ENCODE data around the gene ATP4B. TPM values are rescaled to one million over a fixed set of nuclear protein-coding genes. Genes with fewer than 3 reads are reported as not detected.

Gene ATP4B
- total RNA-seq, 2 donors from 2014 or later: not detected

GRCh38 chr13:113658836-113659235, 838 bp upstream of the ATP4B start:
- no peak for DNase-seq
- ATAC-seq: no peak
- intact Hi-C loops (cut with DNase I): no loop called here

- ATAC-seq: no peak
- intact Hi-C loops (cut with DNase I): no loop called here
Measured at GRCh38 chr13:113656831-113657671, 947 bp downstream of the ATP4B start.

GRCh38 chr13:113656003-113656588, 1.9 kb downstream of the ATP4B start:
- intact Hi-C loops (cut with DNase I): no loop called here
- DNase-seq: no peak
- ATAC-seq: no peak

More at GRCh38 chr13:113656831-113657671, 947 bp downstream of the ATP4B start:
- DNase-seq: no peak

GRCh38 chr13:113655346-113656002, 2.5 kb downstream of the ATP4B start:
- no peak for ATAC-seq
- intact Hi-C loops (cut with DNase I): no loop called here

GRCh38 chr13:113654591-113655345, 3.2 kb downstream of the ATP4B start:
- ATAC-seq (no peak), DNase-seq (no peak)
- intact Hi-C loops (cut with DNase I): no loop called here

More at GRCh38 chr13:113655346-113656002, 2.5 kb downstream of the ATP4B start:
- no peak for DNase-seq

- no peak for ATAC-seq
- no peak for DNase-seq
- intact Hi-C loops (cut with DNase I): no loop called here
Measured at GRCh38 chr13:113654175-113654560, 3.8 kb downstream of the ATP4B start.

GRCh38 chr13:113653264-113654174, 4.5 kb downstream of the ATP4B start:
- ATAC-seq: no peak
- intact Hi-C loops (cut with DNase I): no loop called here

GRCh38 chr13:113652404-113653263, 5.4 kb downstream of the ATP4B start:
- DNase-seq (no peak), ATAC-seq (no peak)
- intact Hi-C loops (cut with DNase I): no loop called here

More at GRCh38 chr13:113653264-113654174, 4.5 kb downstream of the ATP4B start:
- DNase-seq: no peak

GRCh38 chr13:113651511-113652403, 6.2 kb downstream of the ATP4B start:
- DNase-seq: no peak
- no peak for ATAC-seq
- intact Hi-C loops (cut with DNase I): no loop called here

GRCh38 chr13:113650731-113651148, 7.3 kb downstream of the ATP4B start:
- intact Hi-C loops (cut with DNase I): no loop called here
- ATAC-seq (no peak), DNase-seq (no peak)

GRCh38 chr13:113650275-113650674, 7.7 kb downstream of the ATP4B start:
- ATAC-seq: no peak

GRCh38 chr13:113649212-113649611, 8.8 kb downstream of the ATP4B start:
- intact Hi-C loops (cut with DNase I): no loop called here
- no peak for ATAC-seq
- no peak for DNase-seq

More at GRCh38 chr13:113650275-113650674, 7.7 kb downstream of the ATP4B start:
- intact Hi-C loops (cut with DNase I): no loop called here
- DNase-seq: no peak

GRCh38 chr13:113648216-113648610, 9.8 kb downstream of the ATP4B start:
- ATAC-seq (no peak), DNase-seq (no peak)
- intact Hi-C loops (cut with DNase I): no loop called here

GRCh38 chr13:113647351-113648215, 10.4 kb downstream of the ATP4B start:
- intact Hi-C loops (cut with DNase I): no loop called here
- peak; percentile 93 to 95 for ATAC-seq

GRCh38 chr13:113646921-113647340, 11.1 kb downstream of the ATP4B start:
- DNase-seq (no peak), ATAC-seq (peak in 1 of 2 donors; percentile 20)
- intact Hi-C loops (cut with DNase I): no loop called here

More at GRCh38 chr13:113647351-113648215, 10.4 kb downstream of the ATP4B start:
- DNase-seq: peak; percentile 88

All from left cardiac atrium (tissue), 4 donors.